Raji (cell line): ENCODE results near the gene FLRT1.

Experiments
- POLR2A ChIP-seq: IDR thresholded peaks from 2 replicates; pipeline ENCODE4 v1.6.1; 2011; ENCODE audit warnings: low read depth, low read length, control low read depth; ENCODE audit not compliant: insufficient read depth

The FLRT1 gene

GRCh38 chr11:64078284-64078683, 42.6 kb downstream of the FLRT1 start:
- TF ChIP-seq POLR2A, result no peak

GRCh38 chr11:64078905-64079304, 43.2 kb downstream of the FLRT1 start:
- no peak for TF ChIP-seq POLR2A

- no peak for TF ChIP-seq POLR2A
Observed at GRCh38 chr11:64080390-64080789, 44.7 kb downstream of the FLRT1 start.

- TF ChIP-seq POLR2A, result no peak
Observed at GRCh38 chr11:64081745-64082442, 46.2 kb downstream of the FLRT1 start.

- TF ChIP-seq POLR2A, result no peak
Observed at GRCh38 chr11:64083398-64084080, 47.8 kb downstream of the FLRT1 start.

GRCh38 chr11:64084146-64084950, 48.6 kb downstream of the FLRT1 start:
- no peak for TF ChIP-seq POLR2A

- no peak for TF ChIP-seq POLR2A
Observed at GRCh38 chr11:64084951-64085710, 49.4 kb downstream of the FLRT1 start.
